Kasumi-1 (cell line): Measurements from ENCODE around the gene RAB26.

Experiments
- DNase-seq, 2 experiments: peaks; one replicate each; lab custom pipeline; 2025; lab: John Stamatoyannopoulos, UW

Gene RAB26

DNA sequence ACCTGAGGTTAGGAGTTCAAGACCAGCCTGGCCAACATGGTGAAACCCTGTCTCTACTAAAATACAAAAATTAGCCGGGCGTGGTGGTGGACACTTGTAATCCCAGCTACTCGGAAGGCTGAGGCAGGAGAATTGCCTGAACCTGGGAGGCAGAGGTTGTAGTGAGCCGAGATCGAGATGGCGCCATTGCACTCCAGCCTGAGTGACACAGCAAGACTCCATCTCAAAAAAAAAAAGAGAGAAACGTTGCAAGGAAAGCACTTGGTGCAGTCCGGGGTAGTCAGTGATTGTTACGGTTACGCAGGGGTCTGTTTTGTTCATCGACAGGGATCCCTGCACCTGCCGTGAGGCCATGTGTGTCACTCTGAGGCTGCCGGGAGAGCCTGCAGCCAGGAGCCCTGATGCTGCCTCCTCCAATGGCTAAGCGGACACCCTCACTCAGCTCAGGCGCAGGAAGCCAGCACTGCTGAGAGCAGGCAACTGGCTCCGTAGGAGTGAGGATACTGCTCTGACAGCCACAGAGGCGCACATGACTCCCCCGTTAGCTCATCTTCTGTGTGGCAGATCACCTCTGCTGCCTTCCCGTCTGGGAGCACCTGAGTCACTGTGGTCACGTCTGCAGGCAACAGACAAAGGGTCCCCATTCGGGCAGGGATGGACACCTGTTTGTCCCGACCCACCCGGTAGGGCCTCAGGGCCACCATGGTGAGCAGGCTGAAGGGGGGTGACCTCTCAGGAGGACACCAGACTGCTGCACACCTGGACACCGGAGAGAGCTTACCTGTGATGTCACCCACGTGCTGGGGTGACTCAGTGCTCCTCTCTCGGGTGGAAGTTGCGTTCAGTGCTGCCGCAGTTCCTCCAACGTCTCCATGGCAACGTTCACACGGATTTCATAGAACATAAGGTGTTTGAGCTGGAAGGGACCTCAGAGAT lies 5.2 kb upstream of the RAB26 start:
- DNase-seq = no peak

DNA sequence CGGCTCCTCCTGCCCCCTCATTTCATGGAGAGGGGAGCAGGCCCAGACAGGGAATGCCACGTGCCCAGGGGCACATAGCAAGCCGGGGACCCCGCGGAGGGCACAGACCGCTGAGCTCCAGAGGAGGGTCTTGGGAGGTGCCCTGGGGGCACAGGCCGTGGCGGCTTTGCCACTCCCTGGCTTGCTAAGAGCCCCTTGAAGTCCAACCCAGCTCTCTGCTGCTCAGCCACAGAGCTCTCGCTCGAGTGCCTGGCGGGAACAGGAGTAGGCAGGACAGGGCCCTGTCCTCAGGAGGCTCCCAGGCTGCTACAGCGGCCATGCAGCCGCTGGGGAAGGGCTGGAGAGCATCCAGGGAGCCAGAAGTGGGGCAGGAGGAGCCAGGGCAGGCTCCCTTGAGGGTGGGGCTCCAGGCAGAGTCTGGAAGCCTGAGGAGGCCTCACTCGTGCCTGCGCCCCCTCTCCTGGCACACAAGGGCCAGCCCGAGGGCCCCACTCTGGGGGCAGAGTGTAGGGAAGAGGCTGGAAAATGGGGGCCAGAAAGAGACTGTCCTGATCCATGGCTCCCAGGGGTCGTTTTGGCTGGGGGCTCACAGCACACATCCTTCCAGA lies 4.4 kb upstream of the RAB26 start:
- DNase-seq = no peak

DNA sequence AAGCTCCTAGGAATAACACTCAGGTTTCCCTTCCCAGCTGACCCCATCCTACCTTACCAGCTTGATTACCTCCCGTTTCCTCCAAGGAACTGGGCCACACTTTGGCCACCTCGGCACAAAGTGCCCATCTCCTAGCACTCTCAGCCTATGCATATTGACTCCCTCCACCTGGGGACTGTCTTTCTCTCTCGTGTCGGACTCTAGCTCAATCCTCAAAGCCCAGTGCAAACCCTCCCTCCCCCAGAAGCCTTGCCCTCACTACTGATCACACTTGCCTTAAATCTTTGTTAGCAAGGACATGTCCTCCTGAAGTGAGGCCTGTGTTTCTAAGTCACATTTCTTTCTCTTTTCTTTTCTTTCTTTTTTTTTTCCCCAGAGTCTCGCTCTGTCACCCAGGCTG lies 2.6 kb upstream of the RAB26 start:
- DNase-seq = no peak

DNA sequence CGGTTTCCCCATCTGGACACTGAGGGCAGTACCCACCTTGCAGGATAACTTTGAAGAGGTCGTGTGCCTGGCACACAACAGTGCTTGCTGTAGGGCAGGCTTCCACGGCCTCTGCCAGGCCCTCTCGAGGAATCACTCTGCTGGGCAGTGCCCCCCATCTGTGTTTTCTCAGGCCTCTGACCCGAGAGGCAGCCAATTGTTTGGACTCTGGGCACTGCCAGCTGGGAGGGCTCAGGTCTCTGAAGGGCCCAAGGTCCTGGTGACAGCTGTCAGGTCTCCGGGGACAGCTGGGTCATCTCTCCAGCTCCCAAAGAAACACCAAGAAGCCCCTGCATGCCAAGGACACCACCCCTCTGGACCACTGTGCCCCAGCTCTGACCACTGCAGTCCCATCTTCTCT lies 1.0 kb upstream of the RAB26 start:
- DNase-seq = no peak

GRCh38 chr16:2148714-2149629 lies 547 bp downstream of the RAB26 start:
- no peak for DNase-seq

GRCh38 chr16:2149630-2150417 lies 1.4 kb downstream of the RAB26 start:
- no peak for DNase-seq

GRCh38 chr16:2150418-2151187 lies 2.2 kb downstream of the RAB26 start:
- peak in 1 of 2 experiments; percentile 8 for DNase-seq

- no peak for DNase-seq
Observed at GRCh38 chr16:2151188-2152091, 3.0 kb downstream of the RAB26 start.

GRCh38 chr16:2152695-2153506 lies 4.5 kb downstream of the RAB26 start:
- DNase-seq = no peak

GRCh38 chr16:2154533-2155090 lies 6.2 kb downstream of the RAB26 start:
- DNase-seq = no peak

DNA sequence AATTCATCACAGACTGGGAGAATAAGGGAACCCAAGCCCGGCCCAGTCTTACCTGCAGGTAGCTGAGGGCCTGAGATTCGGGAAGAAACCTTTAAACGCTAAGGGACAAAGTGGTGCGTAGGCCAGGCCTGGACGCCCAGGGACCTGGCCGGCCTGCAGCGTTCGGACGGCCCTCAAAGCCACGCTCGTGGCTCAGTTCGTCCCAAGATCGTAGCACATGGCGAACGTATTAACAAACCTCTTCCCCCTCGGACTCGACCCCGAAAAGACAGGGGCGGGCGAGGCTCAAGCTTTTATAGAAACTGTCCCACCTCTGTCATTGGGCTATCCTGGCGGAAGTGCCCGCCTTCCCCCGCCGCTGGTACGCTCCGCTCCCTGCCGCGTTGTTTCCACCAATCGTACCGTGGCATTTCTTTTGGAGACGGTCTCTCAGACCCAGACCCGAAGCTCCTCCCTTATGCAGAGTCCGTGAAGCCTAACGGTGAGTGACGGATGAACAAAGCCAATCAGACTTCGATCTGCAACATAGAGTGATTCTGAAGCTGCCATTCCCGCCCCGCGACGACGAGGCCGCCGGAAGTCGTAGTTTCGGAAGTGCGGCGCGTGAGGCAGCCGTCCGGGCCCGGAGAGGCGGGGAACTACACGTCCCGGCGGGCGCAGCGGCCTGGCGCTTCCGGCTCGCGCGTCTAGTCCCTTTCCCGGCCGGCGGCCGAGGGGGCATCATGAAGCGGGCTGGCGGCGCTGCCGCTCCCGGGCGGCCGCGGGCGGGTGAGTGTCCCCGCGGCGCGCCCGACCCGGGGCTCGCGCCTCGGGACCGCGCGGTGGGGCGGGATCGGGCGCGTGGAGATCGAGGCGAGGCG lies 6.9 kb downstream of the RAB26 start, which contains the start of gene TRAF7:
Gene TRAF7, plus strand, starts transcription at position 692 of the 860 bp plus-strand sequence. CDS start 8,139 bp downstream, outside the sequence.
- peak; percentile 95 to 97 for DNase-seq

- DNase-seq = peak; percentile 3 to 33
Observed at GRCh38 chr16:2155977-2156848, 7.8 kb downstream of the RAB26 start.

GRCh38 chr16:2156849-2157224 lies 8.4 kb downstream of the RAB26 start:
- DNase-seq = no peak

DNA sequence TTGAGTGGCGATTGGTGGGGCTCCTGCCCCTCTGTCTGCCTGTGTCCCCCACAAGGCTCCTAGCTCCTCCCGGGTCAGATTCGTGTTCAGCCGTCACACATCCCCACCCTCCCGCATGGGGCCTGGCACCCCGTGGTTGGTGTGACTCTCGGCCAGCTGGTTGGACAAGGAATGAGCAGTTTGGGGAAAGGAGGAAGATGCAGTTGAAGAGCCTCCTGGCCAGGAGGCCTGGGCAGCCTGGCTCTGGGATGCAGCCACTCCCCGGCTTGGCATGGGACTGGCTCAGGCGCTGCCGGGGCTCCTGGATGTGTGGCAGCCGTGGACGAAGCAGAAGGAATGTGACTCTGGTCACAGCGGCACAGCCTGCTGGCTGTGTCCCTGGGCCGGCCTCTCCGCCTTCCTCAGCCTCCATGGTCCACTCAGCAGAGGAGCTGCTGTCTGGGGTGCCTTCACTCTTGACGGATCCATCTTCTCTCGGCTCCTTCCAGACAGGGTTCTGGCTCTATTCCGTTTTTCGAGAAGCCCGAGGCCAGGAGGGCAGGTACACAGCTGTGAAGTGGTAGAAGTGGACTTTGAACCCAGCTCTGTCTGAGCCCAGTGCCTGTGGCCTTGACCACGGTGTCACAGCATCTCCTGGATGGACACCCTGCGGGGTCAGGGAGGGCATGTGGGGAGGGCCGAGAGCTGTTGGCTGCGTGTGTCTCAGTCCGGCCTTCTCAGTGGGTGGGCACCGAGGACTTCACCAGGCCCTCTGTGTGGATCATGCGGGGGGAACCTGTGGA lies 9.2 kb downstream of the RAB26 start:
- DNase-seq = no peak

- DNase-seq = no peak
Observed at GRCh38 chr16:2158262-2158638, 9.8 kb downstream of the RAB26 start.
